Hindlimb muscle (tissue), 1 donor: ENCODE data around the gene INVS. TPM values are rescaled to one million over a fixed set of nuclear protein-coding genes. Genes with fewer than 3 reads are reported as not detected.
"Not testable (repeated sequence)": the region's sequence is repeated elsewhere in the genome, so short reads cannot be mapped to it uniquely, and the experiment has no call there.

ENCODE experiments used
- DNase-seq: peaks from one replicate; pipeline ENCODE4 v3.0.0-alpha.2; 2013
- polyA plus RNA-seq: library from polyadenylated mRNA; unstranded; fragments of 120-200 nt; gene quantifications from one replicate; pipeline ENCODE4 v1.2.1, GENCODE V29; 2013; ENCODE audit not compliant: insufficient read length

Gene INVS
- polyA plus RNA-seq, 1 donor, result 11.9 TPM

DNA sequence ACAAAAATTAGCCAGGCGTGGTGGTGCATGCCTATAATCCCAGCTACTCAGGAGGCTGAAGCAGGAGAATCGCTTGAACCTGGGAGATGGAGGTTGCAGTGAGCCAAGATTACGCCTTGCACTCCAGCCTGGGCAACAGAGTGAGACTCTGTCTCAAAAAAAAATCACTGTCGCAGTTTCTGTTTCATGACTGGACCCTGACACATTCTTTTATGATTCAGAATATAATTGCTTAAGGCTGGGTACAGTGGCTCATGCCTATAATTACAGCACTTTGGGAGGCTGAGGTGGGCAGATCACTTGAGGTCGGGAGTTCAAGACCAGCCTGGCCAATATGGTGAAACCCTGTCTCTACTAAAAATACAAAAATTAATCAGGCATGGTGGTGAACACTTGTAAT, 239.7 kb downstream of the INVS start:
- DNase-seq, result not testable (repeated sequence)

DNA sequence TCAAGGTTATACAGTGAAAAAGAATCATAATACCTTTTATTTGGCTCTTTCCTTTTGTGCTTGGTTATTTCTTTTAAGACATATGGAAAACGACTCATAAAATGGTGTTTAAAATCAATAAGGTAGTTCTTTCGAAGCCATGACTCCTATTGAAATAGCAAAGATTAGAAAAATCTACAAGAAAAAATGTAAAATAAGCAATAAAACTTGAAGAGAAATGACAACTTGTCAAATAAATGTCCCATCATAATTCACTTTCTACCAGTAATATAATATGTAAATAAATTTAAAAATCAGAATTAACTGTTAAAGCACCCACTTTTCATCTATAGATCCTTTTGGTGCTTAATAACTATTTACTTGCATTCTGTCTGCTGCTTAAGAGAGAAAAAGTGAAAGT, 241.2 kb downstream of the INVS start:
- DNase-seq, result no peak

GRCh38 chr9:100341889-100342288, 242.8 kb downstream of the INVS start:
- no peak for DNase-seq

GRCh38 chr9:100346836-100347235, 247.8 kb downstream of the INVS start:
- DNase-seq, result no peak

DNA sequence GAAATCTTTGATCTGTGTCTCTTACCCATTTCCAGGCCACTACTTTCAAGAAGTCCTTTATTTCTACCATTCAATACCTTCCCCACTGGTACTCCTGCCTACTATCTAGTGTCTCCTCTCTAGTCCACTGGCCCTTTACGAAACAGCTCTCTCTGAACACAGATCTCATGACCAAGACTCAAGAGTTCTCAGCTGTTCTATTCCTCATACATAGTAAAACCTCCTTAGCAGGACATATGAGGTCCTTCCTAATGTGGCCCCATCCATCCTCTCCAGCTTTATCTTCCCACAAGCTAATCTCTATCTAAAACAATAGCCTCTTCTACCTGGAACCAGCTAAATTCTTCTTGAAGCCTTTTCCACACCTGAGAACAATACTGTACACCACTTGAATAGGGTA, 251.1 kb downstream of the INVS start:
- no peak for DNase-seq

Other genes starting within 250 kb of the INVS start
- gene STX17, start 192.6 kb upstream of the INVS start, polyA plus RNA-seq, result 15.5 TPM
- 17.1 TPM for gene ERP44, start 243 bp upstream of the INVS start, polyA plus RNA-seq